GM21367 (cell line): ENCODE measurements around the gene ZC3H4.

Experiments used
- ATAC-seq: cut with Tn5 transposase; IDR thresholded peaks from one replicate; pipeline ENCODE4 v1.9.1; 2021; ENCODE audit not compliant: unreplicated experiment

ZC3H4 gene

GRCh38 chr19:47134545-47134944, 21.0 kb upstream of the ZC3H4 start:
- ATAC-seq = no peak

GRCh38 chr19:47133021-47133471, 19.5 kb upstream of the ZC3H4 start:
- no peak for ATAC-seq

- no peak for ATAC-seq
These were observed 18.7 kb upstream of the ZC3H4 start for GRCh38 chr19:47132194-47132852.

GRCh38 chr19:47130589-47131227, 17.1 kb upstream of the ZC3H4 start, which contains the start of gene SAE1:
TSS of gene SAE1 (plus strand) at chr19:47130835. CDS start at chr19:47130931, 96 bp downstream.
- peak; percentile 67 for ATAC-seq

- no peak for ATAC-seq
These were observed 16.6 kb upstream of the ZC3H4 start for GRCh38 chr19:47130120-47130588.

- no peak for ATAC-seq
These were observed 16.0 kb upstream of the ZC3H4 start for GRCh38 chr19:47129579-47129978.

- ATAC-seq = no peak
These were observed 12.0 kb upstream of the ZC3H4 start for GRCh38 chr19:47125669-47125938.

GRCh38 chr19:47124937-47125668, 11.5 kb upstream of the ZC3H4 start:
- no peak for ATAC-seq

GRCh38 chr19:47123406-47123805, 9.8 kb upstream of the ZC3H4 start:
- no peak for ATAC-seq

- no peak for ATAC-seq
These were observed 9.1 kb upstream of the ZC3H4 start for GRCh38 chr19:47122359-47123335.

- ATAC-seq = no peak
These were observed 7.0 kb upstream of the ZC3H4 start for GRCh38 chr19:47120470-47121067.

GRCh38 chr19:47113850-47114651, 475 bp upstream of the ZC3H4 start:
- no peak for ATAC-seq

GRCh38 chr19:47112166-47112996, 1.2 kb downstream of the ZC3H4 start:
- ATAC-seq = no peak

GRCh38 chr19:47111682-47112165, 1.9 kb downstream of the ZC3H4 start:
- no peak for ATAC-seq

- no peak for ATAC-seq
These were observed 2.5 kb downstream of the ZC3H4 start for GRCh38 chr19:47111006-47111621.

- no peak for ATAC-seq
These were observed 3.0 kb downstream of the ZC3H4 start for GRCh38 chr19:47110521-47111005.

GRCh38 chr19:47109541-47110375, 3.8 kb downstream of the ZC3H4 start:
- no peak for ATAC-seq
